Stimulated activated CD8-positive, alpha-beta memory T cell treated with anti-CD3 and anti-CD28 coated beads, Interleukin-15, amount 100 ng/mL, for 48 hours (primary cell): ENCODE data around the gene TEKT1.
A peak's percentile ranks its signal among the peaks of the same experiment; 100 is the strongest.

Source experiments
- DNase-seq, 2 donors: peaks; one replicate each; pipeline ENCODE4 v3.0.0-alpha.2; 2020; ENCODE audit warnings: low read depth in 2 of 2

TEKT1 gene

DNA sequence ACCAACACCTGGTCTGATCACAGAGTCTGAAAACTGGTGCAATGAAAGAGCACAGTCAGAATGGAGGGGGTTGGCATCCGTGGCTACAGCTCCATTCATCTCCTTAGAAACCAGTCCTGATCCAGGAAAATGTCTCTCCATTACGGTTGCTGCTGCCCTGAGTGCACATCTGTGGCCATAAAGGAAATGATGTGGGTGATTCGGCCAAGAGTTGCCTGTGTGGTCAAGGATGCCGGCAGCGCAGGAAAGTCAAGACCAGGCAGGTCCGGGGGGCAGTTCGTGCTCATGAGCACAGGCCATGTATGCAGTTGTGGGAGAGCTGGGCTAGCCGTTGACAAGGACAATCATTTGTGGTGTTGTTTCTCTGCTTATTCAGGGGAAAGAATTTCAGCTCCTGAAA, 69.8 kb downstream of the TEKT1 start:
- no peak for DNase-seq

DNA sequence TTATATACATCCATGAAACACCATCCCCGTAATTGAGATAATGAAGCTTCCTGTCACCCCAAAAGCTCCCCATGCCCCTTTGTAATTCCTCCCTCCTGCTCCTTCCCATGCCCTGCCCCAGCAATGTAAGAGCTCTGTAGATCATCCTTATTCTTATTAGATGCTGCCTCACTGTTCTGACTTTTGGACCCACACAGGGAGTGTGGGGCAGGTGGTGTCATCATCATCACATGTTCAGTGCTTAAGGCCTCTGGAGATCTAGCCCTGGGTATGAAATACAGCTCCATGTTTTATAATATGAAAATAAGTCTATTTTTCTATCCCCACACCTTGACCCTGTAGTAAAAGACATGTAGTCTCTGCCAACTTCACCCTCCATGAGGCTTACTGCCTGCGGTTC, 73.8 kb downstream of the TEKT1 start:
- no peak for DNase-seq

DNA sequence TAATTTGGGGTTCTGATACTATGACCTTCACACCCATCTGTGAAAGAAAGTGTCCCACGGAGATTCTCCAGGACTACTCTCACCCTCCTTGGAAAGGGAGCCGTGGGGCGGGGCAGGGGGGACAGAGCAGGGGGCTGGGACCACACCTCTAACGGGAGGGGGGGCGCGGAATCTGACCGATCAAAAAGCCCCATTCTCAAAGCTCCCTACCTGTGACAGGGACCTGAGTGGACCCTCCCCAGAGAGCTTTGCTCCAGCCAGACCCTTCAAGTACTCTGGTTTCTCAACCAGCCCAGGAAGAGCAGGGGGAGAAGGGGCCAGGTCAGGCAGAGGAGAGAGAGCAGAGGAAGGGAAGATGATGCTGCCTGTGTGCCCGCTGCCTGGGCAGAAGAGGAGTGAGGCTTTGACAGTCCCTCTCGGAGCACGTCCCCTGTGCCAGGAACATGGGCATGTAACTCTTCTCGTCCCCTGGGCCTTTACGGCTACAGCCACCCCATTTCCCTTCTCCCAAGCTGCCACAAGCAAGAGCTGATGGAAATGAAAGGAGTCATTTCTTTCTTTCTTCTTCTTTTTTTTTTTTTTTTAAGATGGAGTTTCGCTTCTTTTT, 75.0 kb downstream of the TEKT1 start:
- no peak for DNase-seq

DNA sequence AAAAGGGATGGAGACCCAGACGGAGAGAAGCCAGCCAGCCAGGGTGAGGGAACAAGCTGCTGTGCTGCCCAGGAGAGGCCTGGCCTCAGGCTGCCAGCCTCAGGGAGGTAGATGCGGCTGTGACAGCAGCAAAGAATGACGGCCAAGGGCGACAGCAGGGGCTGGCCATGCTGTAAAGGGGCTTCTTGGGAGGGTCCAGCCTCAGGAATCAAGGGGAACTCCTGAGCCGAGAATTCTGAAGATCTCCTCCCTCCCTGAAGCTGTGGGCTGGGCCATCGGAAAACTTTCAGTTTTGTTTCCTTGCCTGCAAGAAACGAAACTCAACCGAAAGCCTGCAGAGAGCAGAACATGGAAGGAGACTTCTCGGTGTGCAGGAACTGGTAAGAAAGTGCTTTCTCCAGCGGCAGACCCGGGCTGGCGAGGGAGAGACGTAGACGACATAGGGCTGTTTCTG, 75.8 kb downstream of the TEKT1 start, which contains the start of gene XAF1:
Gene XAF1, plus strand, starts transcription at position 316 of the 454 bp plus-strand sequence. Its CDS starts 33 bp downstream, at position 349.
- peak in 1 of 2 donors; percentile 27 for DNase-seq

GRCh38 chr17:6755281-6755680, 76.2 kb downstream of the TEKT1 start:
- DNase-seq, result no peak

DNA sequence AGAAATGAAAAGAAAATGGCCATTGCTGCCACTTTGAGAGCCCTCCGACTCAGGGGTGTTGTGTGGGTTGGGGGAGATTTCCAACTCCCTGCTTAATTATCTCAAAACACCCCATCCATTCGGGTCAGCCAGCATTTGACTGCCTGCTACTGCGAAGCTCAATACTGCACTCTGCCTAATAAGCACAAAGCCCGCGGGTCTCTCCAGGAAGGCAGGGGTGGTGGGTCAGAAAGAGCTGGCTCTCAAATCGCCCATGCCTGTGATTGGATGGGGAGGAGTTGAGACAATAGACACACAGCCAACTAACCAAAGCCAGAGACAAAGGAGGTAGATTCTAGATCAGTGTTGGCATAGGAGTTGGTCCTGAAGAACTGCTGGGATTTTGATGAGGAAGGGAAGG, 78.0 kb downstream of the TEKT1 start:
- DNase-seq, result no peak

DNA sequence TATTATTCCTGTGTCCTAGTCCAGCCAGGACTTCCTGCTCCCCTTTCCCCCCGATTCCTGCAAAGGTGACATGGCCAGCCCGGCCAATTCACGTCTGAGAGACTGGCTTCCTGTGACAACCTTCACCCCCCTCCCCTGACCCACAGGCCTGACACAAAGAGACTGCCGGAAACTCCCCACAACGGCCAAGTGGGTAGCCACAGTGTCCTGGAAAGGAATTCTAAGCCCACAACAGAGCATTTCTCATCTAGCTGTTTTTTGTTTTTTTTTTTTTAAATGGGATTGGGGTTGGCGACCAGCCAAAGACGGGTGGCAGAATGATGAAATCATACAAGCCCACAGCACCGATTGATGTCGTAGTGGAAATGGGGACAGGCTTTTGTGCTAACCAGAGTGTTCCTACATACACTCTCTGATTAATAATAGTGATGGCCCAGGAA, 78.5 kb downstream of the TEKT1 start:
- peak in 1 of 2 donors; percentile 12 for DNase-seq

GRCh38 chr17:6752068-6752909, 79.2 kb downstream of the TEKT1 start:
- DNase-seq, result no peak

GRCh38 chr17:6749519-6749918, 82.0 kb downstream of the TEKT1 start:
- DNase-seq, result no peak

DNA sequence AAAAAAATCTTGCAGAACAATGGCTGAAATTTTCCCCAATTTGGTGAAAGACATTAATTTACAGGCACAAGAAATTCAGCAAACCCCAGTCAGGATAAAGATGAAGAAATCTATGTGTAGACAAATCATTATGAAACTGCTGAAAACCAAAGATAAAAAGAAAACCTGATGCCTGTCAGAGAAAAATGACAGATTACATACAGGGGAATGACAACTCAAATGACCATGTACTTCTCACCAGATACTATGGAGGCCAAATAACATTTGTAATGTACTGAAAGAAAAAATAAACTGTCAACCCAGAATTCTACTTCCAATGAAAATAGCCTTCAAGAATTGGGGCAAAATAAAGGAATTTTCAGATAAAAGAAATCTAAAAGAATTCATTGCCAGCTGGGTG, 82.9 kb downstream of the TEKT1 start:
- DNase-seq, result no peak
